PC-9 (cell line): ENCODE measurements around the gene MRPL18. TPM values are rescaled to one million over a fixed set of nuclear protein-coding genes. Genes with fewer than 3 reads are reported as not detected.

Experiments used
- BruUV-seq: library from RNA; stranded (reverse); fragments of 400-500 nt; replicated peaks from 2 replicates; lab custom pipeline; 2021; lab: Mats Ljungman, UMichigan
- CTCF ChIA-PET: fragments of 300-600 bp; sonication (Branson Sonifier 250); formaldehyde crosslinking; loops from one replicate; lab custom pipeline; 2022; ENCODE audit warnings: antibody characterized with exemption; lab: Charles Lee
- POLR2A ChIA-PET: fragments of 300-600 bp; sonication (Branson Sonifier 250); formaldehyde crosslinking; loops from one replicate; lab custom pipeline; 2022; ENCODE audit warnings: antibody characterized with exemption; ENCODE audit not compliant: unreplicated experiment; lab: Charles Lee
- DNase-seq, 2 experiments: peaks; one replicate each; pipeline versions ENCODE4 v3.0.0 to v3.0.0-alpha.2; 2015 to 2022; ENCODE audit warnings: mixed read lengths in 1 of 2
- H2AFZ ChIP-seq: fragments of 200-600 bp; sonication (generic); 2 replicates; pipeline ENCODE4 v1.8.1; 2017; ENCODE audit warnings: antibody characterized with exemption
- H3F3A ChIP-seq: fragments of 200-600 bp; sonication (generic); 2 replicates; pipeline ENCODE4 v1.8.1; 2017; ENCODE audit warnings: antibody characterized with exemption, mild to moderate bottlenecking, low read depth; ENCODE audit not compliant: insufficient read depth
- H3K27ac ChIP-seq: fragments of 200-600 bp; sonication (generic); 2 replicates; pipeline ENCODE4 v1.6.1; 2016; ENCODE audit warnings: mixed run types
- H3K27me3 ChIP-seq: fragments of 200-600 bp; sonication (generic); 2 replicates; pipeline ENCODE4 v1.6.1; 2016; ENCODE audit warnings: low read depth, mixed run types; ENCODE audit not compliant: insufficient read depth
- H3K36me3 ChIP-seq: fragments of 200-600 bp; sonication (generic); 2 replicates; pipeline ENCODE4 v1.6.1; 2016; ENCODE audit warnings: low read depth, mixed run types
- H3K4me1 ChIP-seq: fragments of 200-600 bp; sonication (generic); replicated peaks from 2 replicates; pipeline ENCODE4 v1.6.1; 2016; ENCODE audit warnings: mixed run types; ENCODE audit not compliant: insufficient read depth
- H3K4me2 ChIP-seq: fragments of 200-600 bp; sonication (generic); 2 replicates; pipeline ENCODE4 v1.6.1; 2017; ENCODE audit warnings: mixed run types
- H3K4me3 ChIP-seq: fragments of 200-600 bp; sonication (generic); 2 replicates; pipeline ENCODE4 v1.6.1; 2016; ENCODE audit warnings: mixed run types
- H3K79me2 ChIP-seq: fragments of 200-600 bp; sonication (generic); 2 replicates; pipeline ENCODE4 v1.6.1; 2017; ENCODE audit warnings: low read depth, mixed run types
- H3K9me2 ChIP-seq: fragments of 200-600 bp; sonication (generic); 2 replicates; pipeline ENCODE4 v1.8.1; 2017; ENCODE audit warnings: mild to moderate bottlenecking; ENCODE audit not compliant: insufficient read depth
- H3K9me3 ChIP-seq: fragments of 200-600 bp; sonication (generic); 2 replicates; pipeline ENCODE4 v1.8.1; 2016; ENCODE audit warnings: low read depth; ENCODE audit not compliant: insufficient read depth
- H4K20me1 ChIP-seq: fragments of 200-600 bp; sonication (generic); 2 replicates; pipeline ENCODE4 v1.8.1; 2017; ENCODE audit not compliant: insufficient read depth
- CTCF ChIP-seq: fragments of 200-600 bp; sonication (generic); conservative IDR thresholded peaks from 2 replicates; pipeline ENCODE4 v1.6.1; 2017; ENCODE audit warnings: mixed run types, antibody characterized with exemption, mild to moderate bottlenecking, moderate library complexity
- EZH2 ChIP-seq: fragments of 200-600 bp; sonication (generic); IDR thresholded peaks from 2 replicates; pipeline ENCODE4 v1.8.0; 2017; ENCODE audit warnings: antibody characterized with exemption, low read depth
- intact Hi-C: fragments of 100-400 bp; cut with micrococcal nuclease; formaldehyde crosslinking; loops from one replicate; pipeline ENCODE4 v1.10.0; 2022; ENCODE audit not compliant: unreplicated experiment
- total RNA-seq: library from RNA; stranded (reverse); gene quantifications from 2 replicates; pipeline ENCODE4 v1.2.3, GENCODE V29; 2021

Gene MRPL18
- total RNA-seq, 1 experiment from 2014 or later: 54.4 TPM

- POLR2A ChIA-PET: no interaction called here
- Histone ChIP-seq H3K79me2 (no peaks in the 10 kb centered on the region), H3F3A (no peaks in the 10 kb centered on the region), H3K36me3 (no peaks in the 10 kb centered on the region), H3K4me3 (no peak overlapping the region), H3K4me2 (no peak overlapping the region), H3K9me3 (no peaks in the 10 kb centered on the region), H3K27me3 (peaks cover 44% of the 10 kb centered on the region), H4K20me1 (no peaks in the 10 kb centered on the region), H3K27ac (no peak overlapping the region), H3K4me1 (no peaks in the 10 kb centered on the region), H2AFZ (no peak overlapping the region), H3K9me2 (no peaks in the 10 kb centered on the region)
- no peak for DNase-seq
- intact Hi-C loops: no loop called here
- TF ChIP-seq CTCF: no peak
- TF ChIP-seq EZH2: no peak
- CTCF ChIA-PET: no interaction called here
- BruUV-seq: no TSS peak
Observed at GRCh38 chr6:159819098-159819497, 28.8 kb downstream of the MRPL18 start.

- Histone ChIP-seq H3K4me2 (no peak overlapping the region), H4K20me1 (no peaks in the 10 kb centered on the region), H3K36me3 (no peaks in the 10 kb centered on the region), H3K4me3 (no peak overlapping the region), H3K27ac (no peak overlapping the region), H3K9me2 (no peaks in the 10 kb centered on the region), H2AFZ (no peak overlapping the region), H3K27me3 (peaks cover 46% of the 10 kb centered on the region), H3F3A (no peaks in the 10 kb centered on the region), H3K4me1 (no peaks in the 10 kb centered on the region), H3K79me2 (no peaks in the 10 kb centered on the region), H3K9me3 (no peaks in the 10 kb centered on the region)
- DNase-seq: no peak
- POLR2A ChIA-PET: no interaction called here
- no peak for TF ChIP-seq CTCF
- no TSS peak for BruUV-seq
- CTCF ChIA-PET: no interaction called here
- intact Hi-C loops: no loop called here
Observed at GRCh38 chr6:159819932-159820640, 29.8 kb downstream of the MRPL18 start.

- no TSS peak for BruUV-seq
- TF ChIP-seq EZH2: no peak
- no peak for TF ChIP-seq CTCF
- Histone ChIP-seq H3K27ac (no peak overlapping the region), H4K20me1 (no peaks in the 10 kb centered on the region), H3K9me3 (no peaks in the 10 kb centered on the region), H3K4me2 (no peak overlapping the region), H3K4me1 (no peaks in the 10 kb centered on the region), H3K9me2 (no peaks in the 10 kb centered on the region), H3K27me3 (peaks cover 46% of the 10 kb centered on the region), H3K79me2 (no peaks in the 10 kb centered on the region), H3F3A (no peaks in the 10 kb centered on the region), H3K36me3 (no peaks in the 10 kb centered on the region), H2AFZ (no peak overlapping the region), H3K4me3 (no peak overlapping the region)
- intact Hi-C loops: no loop called here
- CTCF ChIA-PET: no interaction called here
- POLR2A ChIA-PET: no interaction called here
- DNase-seq: no peak
Observed at GRCh38 chr6:159821122-159821521, 30.9 kb downstream of the MRPL18 start.
